HG03342 (cell line): ENCODE results near the gene SMIM41.
A peak's percentile ranks its signal among the peaks of the same experiment; 100 is the strongest.

Experiments
- ATAC-seq: cut with Tn5 transposase; IDR thresholded peaks from one replicate; pipeline ENCODE4 v1.9.1; 2021; ENCODE audit warnings: mild to moderate bottlenecking, moderate library complexity; ENCODE audit not compliant: unreplicated experiment

The SMIM41 gene

DNA sequence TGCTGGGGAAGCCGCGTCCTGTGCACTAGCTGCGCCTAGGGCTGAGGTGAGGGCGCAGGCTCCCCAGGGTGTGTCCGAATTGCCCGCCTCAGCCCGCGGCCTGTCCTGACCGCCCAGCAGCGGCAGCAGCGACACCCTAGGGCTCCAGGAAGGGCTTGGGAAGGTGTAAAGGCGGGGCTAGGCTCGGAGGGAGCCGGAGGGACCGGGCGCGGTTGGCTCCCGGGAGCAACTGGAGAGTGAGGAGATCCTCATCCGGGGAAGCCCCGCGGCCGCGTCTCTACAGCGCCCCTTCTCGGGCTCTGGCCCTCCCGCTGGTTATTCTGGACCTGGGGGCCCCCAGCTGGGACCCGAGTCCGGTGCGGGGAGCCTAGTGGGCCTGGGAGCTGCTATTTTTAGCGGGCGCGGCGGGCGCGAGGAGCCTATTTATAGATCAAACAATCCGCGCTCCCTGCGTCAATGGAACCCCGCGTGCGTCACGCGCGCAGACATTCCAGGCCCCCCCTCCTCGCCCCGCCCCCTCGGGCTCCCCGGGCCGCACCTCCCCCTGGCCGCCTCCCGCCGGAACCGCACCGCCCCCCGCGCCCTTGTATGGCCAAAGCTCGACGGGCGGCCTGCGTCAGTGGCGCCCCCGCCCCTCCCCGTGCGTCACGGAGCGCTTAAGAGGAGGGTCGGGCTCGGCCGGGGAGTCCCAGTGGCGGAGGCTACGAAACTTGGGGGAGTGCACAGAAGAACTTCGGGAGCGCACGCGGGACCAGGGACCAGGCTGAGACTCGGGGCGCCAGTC is 28.6 kb upstream of the SMIM41 start, which contains the start of gene NR4A1:
NR4A1 (plus strand) TSS at position 685 of the 784 bp plus-strand sequence. CDS start 2,887 bp downstream, outside the sequence.
- peak; percentile 74 for ATAC-seq

DNA sequence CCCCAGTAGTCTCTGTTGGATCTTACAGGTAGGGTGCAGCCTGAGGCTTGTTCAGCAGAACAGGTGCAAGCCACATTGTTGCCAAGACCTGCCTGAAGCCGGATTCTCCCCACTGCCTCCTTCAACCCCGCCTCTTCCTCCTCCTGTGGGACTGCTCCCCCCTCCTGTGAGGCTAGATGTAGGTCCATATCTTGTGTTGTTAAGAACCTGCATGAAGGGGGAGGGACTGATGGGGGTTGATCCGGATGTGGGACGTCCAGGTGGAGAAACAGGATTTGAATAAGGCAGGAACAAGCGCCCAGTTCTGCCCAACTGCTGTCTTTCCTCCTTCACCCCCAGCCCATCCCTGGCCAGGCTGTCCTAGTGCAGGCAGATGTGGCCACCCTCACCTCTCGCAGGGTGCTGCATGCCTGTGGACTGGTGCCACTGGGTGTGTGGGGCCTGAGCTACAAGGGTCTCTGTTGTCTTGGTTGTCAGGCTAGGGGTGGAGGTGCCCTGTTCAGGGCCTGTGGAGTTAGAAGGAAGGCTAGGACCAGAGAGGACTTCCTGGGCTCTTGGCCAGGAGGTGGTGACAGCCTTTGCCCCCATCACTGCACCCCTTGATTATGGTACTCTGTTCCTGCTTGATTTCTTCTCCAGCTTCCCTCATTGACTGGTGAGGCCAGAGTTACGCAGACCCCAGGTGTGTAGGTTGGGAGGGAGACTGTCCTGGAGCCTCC is 26.9 kb upstream of the SMIM41 start:
- no peak for ATAC-seq

GRCh38 chr12:52053536-52054209 is 25.8 kb upstream of the SMIM41 start:
- no peak for ATAC-seq

DNA sequence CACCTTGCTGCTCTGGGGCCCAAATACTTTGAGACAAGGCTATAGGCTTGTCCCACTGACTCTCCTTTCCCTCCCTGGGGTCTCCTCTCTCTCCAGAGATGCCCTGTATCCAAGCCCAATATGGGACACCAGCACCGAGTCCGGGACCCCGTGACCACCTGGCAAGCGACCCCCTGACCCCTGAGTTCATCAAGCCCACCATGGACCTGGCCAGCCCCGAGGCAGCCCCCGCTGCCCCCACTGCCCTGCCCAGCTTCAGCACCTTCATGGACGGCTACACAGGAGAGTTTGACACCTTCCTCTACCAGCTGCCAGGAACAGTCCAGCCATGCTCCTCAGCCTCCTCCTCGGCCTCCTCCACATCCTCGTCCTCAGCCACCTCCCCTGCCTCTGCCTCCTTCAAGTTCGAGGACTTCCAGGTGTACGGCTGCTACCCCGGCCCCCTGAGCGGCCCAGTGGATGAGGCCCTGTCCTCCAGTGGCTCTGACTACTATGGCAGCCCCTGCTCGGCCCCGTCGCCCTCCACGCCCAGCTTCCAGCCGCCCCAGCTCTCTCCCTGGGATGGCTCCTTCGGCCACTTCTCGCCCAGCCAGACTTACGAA is 25.2 kb upstream of the SMIM41 start:
- ATAC-seq = no peak

DNA sequence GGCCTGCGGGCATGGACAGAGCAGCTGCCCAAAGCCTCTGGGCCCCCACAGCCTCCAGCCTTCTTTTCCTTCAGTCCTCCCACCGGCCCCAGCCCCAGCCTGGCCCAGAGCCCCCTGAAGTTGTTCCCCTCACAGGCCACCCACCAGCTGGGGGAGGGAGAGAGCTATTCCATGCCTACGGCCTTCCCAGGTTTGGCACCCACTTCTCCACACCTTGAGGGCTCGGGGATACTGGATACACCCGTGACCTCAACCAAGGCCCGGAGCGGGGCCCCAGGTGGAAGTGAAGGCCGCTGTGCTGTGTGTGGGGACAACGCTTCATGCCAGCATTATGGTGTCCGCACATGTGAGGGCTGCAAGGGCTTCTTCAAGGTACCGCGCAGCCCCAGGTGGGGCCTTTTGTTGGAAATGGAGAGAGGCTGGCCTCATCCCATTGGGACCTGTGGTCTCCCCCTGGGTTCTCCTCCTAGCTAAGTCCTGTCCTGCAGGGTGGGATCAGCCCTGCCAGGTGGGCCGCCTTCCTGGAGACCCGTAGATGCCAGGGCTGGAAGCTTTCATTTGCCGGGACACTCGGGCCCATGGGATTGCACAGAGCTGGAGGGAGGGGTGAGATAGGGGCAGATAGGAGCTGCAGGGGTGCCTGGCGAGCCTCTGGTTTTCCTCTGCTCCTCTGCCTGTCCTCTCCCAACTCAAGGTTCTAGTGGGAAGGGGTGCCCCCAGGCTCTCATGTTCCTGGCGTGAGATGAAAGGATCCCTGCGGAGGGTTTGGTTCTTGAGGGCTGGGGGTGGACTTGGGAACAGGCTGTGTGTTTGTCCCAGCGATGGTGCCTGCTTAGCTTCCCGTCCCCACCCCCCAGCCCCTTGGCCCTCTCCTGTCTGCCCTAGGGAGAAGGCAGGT is 24.4 kb upstream of the SMIM41 start:
- ATAC-seq = no peak

DNA sequence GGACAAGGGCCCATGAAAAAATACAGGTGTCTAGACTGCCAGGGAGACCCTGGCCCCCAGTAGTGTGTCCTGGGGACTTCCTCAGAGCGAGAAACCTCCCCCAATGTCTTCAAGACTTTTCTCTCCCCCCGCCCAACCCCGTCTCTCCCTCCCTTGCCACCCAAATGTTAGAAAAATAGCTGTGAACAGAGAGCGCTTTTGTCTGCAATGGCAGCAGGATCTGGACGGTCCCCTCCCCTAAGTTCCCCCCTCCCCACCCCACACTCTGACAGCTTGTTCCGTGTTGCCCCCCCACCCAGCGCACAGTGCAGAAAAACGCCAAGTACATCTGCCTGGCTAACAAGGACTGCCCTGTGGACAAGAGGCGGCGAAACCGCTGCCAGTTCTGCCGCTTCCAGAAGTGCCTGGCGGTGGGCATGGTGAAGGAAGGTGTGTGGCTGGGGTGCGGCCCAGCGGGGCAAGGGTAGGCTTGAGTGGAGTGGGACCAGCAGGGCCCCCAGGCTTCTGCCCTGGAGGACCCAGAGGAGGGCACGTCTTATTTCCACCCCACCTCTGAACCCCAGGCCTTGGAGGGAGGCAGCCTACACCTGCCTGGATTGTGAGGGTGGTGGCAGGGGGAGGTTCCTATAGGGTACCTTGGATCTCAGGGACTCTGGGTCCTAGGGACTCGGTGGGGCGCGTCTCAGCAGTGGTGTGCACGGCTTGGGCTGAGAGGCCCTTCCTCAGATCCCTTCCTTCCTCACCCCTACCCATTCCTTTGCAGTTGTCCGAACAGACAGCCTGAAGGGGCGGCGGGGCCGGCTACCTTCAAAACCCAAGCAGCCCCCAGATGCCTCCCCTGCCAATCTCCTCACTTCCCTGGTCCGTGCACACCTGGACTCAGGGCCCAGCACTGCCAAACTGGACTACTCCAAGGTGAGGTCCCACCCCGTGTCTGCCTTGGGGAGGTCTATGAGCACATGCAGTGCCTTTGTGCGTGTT is 23.5 kb upstream of the SMIM41 start:
- no peak for ATAC-seq

DNA sequence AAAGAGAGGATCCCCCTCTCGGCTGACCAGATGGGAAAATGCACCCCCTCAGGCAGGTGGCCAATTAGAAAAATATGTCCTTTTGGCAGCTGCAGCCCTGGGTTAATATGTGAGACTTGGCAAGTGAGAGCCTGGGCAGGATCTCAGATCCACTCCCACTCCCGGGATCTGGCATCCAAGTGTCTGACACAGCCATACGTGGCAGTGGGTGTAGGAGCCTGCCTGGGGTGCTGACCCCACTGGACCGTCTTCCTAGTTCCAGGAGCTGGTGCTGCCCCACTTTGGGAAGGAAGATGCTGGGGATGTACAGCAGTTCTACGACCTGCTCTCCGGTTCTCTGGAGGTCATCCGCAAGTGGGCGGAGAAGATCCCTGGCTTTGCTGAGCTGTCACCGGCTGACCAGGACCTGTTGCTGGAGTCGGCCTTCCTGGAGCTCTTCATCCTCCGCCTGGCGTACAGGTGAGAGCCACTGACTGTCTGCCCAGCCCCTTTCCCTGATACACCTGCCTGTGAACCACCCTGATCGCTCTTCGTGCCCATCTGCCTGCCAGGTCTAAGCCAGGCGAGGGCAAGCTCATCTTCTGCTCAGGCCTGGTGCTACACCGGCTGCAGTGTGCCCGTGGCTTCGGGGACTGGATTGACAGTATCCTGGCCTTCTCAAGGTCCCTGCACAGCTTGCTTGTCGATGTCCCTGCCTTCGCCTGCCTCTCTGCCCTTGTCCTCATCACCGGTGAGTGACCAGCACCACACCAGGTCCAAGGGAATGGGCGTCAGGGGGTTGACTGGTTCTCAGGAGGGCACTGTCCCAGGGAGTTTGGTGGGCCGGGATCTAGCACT is 22.5 kb upstream of the SMIM41 start:
- no peak for ATAC-seq

DNA sequence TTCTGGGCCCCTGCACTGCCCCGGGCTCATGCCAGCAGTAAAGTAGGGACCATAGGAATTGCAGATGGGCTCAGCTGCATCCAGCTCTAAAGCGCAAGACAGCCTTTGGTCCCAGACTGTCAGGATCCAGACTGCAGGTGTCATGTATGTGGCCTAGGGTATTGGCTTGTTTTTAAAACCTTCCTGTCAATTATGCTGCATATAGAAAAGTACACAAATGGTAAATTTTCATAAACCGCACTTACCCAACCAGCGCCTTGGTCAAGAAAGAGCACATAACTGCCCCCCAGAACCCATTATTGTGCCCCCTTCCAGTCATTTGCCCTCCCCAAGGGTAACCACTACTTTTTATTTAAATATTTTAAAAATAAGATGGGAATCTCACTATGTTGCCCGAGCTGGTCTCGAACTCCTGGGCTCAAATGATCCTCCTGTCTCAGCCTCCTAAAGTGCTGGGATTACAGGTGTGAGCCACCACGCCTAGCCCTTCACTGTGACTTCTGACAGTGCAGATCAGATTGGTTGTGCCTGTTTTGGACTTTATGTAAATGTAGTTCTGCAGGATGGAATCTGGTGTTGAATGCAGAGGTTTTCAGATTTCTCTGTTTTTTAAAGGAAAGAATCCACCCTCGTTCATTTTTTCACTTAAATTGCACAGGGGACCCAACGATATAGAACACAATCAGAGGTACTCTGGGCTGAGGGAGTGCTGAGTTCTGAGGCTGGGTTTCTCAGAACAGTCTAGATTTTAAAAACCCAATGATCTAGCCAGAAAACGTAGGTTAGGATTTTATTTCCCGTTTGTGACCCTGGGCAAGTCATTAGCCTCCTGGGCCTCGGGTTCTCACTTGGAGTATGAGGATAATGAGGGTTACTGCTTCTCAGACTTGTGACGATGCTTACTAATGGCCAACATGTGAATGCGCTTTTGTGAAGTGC is 21.6 kb upstream of the SMIM41 start:
- no peak for ATAC-seq

DNA sequence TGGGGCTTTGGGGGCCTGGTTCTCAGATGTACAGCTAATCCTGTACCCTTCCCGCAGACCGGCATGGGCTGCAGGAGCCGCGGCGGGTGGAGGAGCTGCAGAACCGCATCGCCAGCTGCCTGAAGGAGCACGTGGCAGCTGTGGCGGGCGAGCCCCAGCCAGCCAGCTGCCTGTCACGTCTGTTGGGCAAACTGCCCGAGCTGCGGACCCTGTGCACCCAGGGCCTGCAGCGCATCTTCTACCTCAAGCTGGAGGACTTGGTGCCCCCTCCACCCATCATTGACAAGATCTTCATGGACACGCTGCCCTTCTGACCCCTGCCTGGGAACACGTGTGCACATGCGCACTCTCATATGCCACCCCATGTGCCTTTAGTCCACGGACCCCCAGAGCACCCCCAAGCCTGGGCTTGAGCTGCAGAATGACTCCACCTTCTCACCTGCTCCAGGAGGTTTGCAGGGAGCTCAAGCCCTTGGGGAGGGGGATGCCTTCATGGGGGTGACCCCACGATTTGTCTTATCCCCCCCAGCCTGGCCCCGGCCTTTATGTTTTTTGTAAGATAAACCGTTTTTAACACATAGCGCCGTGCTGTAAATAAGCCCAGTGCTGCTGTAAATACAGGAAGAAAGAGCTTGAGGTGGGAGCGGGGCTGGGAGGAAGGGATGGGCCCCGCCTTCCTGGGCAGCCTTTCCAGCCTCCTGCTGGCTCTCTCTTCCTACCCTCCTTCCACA is 20.7 kb upstream of the SMIM41 start:
- no peak for ATAC-seq

GRCh38 chr12:52059582-52060497 is 19.7 kb upstream of the SMIM41 start:
- no peak for ATAC-seq

- ATAC-seq = no peak
Measured at GRCh38 chr12:52060498-52061177, 18.9 kb upstream of the SMIM41 start.

DNA sequence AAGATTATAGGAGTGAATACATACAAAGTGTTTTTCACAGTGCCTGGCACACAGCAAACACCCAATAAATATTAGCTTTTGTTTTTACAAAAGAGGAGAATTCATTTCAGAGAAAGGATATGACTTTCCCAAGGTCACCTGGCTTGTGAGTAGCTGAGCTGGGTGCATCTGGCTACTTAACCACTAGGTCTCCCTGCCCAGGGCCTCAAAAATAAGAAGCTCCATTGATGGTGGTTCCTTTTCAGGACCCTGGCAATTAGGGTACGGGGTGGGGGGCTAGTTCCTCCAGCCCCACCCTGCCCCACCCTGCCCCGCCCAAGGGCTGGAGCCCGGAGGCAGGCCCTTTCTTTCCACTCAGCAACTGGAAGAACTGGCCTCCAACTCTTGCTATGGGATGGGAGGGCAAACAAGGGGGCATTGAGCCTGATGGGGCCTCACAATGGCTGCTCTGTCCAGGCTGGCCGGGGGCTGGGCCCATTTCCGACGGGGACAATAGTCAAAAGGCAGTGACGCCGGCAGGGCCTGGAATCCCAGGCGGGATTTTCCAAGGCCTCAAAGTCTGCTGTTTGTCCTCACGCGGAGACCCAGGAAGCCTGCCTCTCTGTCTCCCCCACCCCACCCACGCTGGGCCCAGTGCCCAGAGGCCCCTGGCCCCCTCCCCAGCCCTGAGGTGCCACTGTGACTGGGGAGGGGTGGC is 17.9 kb upstream of the SMIM41 start:
- no peak for ATAC-seq

- ATAC-seq = no peak
Measured at GRCh38 chr12:52062167-52063081, 17.1 kb upstream of the SMIM41 start.
